Non-pigmented ciliary epithelial cell (primary cell): ENCODE results near the gene BCL7B.
A peak's percentile ranks its signal among the peaks of the same experiment; 100 is the strongest.
"Not testable (repeated sequence)": the region's sequence is repeated elsewhere in the genome, so short reads cannot be mapped to it uniquely, and the experiment has no call there.

Source experiments
- DNase-seq: peaks from one replicate; pipeline ENCODE4 v3.0.0-alpha.2; 2010; ENCODE audit warnings: low read depth

The BCL7B gene

DNA sequence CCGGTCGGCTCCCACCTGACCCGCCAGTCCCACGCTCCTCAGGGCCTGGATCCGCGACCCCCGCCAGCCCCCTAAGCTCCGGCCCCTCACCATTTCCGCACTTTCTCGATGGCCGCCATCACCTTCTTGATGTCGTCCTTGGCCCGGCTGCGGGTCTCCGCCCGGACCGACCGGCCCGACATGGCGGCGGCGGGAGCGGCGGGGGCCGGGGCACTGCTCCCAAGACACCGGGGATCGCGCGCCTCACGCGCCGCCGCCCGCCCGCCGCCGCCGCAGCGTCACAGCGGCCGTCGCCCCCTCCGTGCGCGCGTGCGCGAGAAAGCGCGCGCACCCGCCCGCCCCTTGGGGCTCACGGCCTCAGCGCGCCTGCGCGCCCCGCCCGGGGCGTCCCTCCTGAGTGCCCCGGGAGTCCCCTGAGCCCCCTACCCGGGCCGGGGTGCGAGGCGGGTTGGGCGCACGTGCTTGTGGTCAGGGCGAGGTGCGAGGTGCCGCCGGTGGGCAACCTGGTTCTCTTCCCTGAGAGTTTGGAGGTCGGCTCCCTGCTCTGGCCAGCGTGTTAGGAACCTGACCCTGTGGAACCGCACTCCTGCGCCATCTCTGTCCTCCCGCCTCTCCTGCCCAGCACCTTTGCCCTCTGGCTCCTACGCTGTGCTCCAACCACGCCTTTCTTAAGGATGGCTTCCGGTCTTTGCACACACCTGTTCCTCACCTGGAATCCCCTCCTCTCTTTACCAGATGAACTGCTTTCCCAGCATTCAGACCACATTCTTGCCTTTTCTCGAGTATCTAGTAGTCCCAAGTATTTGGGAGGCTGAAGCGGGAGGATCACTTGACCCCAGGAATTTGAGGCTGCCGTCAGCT is at the start of gene BCL7B:
Gene BCL7B, minus strand, starts transcription at position 294 of the 861 bp plus-strand sequence. Its CDS starts 112 bp downstream, at position 182.
- no peak for DNase-seq

DNA sequence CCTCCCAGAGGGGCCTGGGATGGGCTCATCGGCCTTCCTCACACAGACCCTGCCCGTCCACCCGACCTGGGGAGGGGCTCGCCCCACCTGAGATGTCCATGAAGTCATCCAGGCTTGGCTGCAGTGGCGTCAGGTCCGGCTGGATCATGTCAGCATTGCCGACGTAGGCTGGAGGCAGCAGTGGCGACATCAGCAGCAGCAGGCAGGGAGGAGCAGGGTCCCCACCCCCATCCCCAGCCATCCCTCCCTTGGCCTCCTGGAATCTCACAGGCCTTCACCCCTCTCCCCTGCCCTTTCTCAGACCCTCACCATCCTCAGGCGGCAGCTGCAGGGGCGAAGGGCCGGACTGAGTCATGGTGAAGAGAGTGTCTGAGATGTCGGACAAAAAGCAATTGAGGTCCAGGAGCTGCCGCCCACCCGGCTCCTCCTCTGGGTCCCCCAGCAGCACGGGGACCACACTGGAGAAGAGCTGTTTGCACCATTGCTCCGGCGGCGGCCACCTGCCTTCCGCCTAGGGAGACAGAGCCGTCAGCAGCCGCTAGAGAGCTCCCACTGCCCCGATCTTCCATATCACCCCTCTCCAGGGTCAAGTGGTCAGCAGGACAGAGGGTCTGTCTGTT is 48.2 kb upstream of the BCL7B start:
- DNase-seq, result no peak

DNA sequence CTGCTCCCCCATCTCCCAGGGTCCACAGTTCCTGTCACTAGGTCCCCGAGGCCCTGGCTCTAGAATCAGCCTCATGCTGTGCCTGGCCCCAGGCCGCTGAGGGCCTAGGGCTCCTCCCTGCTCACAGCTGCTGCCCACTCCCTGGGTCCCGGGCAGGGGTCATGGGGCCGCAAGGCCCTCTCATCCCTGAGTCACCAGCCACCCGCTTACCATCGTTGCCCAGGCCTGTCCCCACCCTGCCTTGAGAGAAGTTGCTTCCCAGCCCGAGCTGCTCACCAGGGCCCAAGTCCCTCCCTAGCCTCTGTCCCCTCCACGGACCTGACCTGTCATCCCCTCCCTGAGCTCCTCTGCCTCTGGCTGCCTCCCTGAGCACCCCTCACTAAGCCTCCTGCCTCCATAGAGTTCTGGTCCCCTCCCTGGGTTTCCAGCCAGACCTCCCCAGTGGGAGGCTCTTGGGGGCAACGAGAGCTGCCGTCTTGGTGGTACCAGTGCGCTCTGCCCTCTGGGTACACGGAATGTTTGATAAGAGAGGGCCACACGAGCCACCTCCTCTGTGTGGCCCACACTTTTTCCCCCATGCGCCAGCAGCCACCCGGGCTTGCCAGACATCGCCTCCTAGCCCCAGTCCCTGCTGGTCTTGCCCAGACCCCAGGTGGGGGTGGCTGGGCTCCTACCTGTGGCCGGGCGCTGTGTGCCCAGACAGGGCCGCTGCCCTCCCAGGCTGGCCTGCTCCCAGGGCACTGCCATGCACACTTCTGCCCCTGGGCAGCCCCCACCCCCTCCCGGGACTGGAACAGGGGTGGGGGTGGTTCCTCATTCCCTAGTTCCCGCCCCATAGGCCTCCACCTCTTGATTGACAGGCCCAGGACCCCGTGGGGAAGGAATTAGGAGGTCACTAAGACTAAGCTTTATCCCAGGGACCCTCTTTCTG is 45.5 kb upstream of the BCL7B start:
- no peak for DNase-seq

DNA sequence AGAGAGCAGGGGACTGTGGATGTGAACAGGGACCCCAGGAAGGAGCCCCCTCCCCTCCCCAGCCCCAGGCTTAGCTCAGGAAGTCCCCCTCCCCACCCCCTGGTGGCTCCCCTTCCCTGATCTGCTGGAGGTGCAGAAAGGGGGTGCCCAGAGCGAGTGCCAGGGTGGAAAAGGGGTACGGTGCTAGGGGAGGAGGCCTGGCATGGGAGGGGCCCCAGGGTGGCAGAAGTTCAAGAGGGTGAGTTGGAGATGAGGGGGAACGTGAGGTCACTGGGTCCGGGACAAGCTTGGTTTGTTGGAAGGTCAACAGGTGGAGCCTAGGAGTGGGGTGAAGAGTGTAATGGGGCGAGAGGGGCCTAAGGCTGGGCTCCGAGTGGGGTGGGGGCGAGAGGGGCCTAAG is 42.4 kb upstream of the BCL7B start:
- DNase-seq, result no peak

DNA sequence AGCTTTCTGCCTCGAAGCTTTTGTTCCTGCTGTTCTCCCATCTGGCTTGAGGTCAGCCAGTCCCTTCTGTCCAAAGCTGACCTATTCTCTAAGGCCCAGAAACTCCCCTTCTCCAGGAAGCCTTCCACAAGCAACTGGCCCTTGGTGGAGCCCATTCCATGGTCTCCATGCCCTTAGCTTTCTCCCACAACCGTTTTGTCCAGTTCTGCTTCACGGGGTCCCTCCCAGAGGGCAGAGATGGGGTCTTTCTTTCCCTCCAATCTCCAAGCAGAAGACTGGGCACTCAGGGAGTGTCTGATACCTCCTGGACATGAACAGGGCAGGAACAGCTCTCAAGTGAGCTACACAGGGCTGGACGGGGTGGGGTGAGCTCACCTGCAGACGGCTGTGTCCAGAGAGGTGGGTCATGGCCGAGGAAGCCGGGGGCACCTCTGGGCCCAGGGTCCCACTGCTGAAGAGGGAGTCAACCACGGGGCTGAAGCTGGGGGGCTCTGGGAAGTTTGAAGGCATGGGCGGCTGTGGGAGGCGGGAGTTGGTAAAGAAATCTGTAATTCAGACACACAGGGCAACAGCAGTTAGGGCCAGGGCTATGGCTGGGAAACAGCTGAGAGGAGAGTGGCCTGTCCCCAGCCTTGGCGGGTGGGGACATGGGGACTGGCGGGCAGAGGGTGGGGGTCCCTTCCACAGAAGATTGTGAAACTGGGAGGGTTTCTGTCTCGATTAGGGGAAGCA is 41.8 kb upstream of the BCL7B start:
- DNase-seq, result no peak

DNA sequence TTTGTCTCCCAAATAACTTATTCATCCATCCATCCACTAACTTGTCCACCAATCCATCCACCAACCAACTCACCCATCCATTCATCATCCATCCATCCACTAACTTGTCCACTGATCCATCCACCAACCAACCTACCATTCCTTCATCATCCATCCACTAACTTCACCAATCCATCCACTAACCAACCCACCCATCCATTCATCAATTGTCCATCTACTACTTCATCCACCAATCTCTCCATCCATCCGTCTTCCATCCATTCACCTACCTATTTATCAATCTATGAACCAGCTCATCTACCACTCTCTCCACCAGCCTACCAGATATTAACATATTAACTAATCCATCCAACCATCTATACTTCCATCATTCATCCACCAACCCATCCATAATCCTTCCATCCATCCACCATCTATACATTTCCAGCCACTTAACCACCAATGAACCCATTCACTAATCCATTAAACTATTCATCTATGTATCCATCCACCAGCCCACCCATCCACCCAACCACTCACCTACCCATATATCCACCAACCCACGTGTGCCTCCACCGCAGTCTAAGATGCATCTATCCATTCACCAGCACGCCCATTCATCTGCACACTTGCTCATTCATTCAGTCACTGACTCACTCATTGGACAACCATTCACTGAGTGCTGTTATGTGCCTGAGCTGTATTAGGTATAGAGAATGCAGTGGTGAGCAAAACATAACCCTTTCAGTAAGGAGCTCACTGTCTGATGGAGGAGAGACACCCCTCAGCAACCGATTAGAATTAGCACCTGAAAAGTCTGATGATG is 40.7 kb upstream of the BCL7B start:
- DNase-seq, result no peak

DNA sequence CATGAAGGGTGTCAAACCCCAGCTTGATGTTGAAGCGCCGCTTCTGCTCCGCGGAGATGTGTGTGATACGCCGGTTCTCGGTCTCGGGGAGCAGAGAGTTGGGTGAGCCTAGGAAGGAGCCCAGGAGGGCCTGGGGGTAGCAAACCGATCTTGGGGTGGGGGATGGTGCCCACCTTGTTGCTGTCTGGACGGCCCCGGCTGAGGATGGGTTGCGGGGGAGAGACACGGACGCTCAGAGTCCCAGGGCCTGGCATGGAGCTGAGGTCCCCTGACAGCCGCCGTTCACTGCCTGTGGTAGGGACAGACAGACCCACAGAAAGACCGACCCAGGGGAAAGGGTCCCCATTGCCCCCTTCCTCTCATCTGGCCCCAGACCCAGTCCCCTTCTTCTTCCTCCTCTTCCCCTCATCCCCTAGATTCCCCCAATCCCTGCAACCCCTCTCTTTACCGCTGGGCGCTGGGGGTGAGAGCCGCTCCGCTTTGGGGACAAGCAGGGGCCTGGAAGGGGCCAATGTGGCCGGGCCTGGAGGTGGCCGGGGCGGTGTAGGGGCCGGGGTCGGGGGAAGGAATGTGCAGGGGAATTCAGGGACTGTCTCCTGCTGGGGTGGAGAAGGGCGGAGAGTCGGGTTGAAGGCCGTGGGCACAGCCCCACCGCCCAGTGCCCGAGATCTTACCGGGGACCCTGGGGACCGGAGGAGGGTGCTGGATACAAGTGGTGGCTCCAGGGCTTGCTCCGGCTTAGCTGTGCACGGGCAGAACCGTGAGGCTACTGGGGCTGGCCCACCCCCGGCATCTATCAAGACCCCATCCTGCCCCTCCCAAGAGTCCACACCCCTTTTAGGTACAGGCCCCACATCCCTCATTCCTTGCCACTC is 38.9 kb upstream of the BCL7B start:
- DNase-seq, result no peak

DNA sequence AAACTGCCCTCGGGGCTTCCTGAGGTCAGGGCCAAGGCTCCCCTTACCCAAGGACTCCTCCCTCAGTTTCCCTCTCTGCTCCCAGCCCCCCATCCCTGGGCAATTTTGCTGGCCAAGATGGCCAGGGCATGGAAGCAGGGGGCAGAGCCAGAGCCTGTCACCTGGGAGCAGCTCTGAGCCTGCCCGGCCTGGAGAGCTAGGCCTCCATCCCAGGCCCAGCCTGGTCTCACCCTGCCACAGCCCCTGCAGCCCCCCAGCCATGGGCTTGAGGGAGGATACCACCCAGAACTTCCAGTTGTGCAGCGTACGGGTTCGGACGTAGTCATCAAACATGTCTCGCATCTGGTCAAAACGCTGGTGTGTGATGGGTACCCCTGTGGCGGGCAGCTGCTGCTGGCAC is 37.9 kb upstream of the BCL7B start:
- DNase-seq, result no peak

DNA sequence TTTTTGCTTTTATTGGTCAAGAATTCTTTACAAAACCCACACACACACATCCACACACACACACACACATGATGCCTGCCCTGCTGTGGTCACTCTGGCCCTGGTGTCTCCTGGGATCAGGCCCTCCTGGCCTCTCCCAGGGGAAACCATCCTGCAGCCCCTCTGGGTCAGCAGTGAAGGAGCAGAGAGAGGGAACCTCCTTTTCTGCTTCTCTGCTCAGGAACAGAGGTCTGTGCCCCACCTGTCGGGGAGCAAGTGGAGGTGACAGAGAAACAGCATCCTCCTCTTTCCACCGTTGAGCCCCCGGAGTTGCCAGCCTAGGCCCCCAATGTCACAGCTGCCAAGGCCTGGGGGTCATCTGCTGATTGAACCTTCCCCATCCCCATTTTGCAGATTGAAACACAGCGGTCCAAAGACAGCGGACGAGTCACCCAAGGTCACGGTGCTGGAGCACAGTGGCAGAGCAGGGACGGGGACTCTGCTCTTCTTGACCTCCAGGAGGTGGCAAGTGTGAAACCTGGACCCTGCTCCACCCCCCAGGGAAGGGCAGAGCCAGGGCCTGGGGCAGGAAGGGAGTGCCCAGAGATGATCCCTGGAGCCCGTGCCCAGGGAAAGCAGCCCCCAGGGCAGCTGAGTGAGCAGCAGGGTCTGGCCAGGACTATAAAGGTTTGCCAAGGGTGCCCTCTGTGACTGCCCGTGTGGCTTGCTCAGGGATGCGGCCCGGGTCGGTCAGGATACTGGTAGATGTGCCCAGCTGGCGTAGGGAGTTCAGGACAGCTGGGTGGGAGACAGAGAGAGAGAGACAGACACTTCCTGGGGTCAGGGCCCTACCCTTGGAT is 35.9 kb upstream of the BCL7B start:
- no peak for DNase-seq

DNA sequence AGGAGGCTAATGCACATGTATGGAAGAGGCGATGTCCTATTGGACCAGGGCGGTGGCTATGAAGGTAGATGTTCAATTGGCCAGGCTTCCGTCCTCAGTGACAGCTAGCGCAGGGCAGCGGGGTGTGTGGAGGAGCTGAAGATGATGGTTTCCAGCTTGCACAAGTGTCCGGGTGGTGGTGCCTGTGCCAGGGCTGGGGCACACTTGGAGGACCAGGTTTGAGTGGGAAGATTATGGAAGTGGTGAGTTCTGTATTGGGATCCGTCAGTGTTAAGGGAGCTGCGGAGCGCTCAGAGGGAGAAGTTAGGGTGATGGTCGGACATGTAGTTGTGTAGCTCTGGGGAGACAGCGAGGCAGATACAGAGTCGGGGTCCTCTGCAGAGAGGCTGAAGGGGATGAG is 29.4 kb upstream of the BCL7B start:
- DNase-seq, result no peak

DNA sequence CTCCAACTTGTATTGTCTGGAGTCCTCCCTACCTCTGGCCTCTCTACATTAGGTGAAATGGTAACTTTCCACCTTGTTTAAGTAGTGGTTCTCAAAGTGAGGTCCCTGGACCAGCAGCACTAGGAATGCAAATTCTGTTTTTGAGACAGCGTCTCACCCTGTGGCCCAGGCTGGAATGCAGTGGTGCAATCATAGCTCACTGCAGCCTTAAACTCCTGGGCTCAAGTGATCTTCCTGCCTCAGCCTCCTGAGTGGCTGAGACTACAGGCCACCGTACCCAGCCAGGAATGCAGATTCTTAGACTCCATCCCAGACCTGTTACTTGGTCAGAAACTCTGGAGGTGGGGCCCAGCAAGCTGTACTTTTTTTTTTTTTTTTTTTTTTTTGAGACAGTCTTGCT is 27.7 kb upstream of the BCL7B start:
- DNase-seq, result no peak

DNA sequence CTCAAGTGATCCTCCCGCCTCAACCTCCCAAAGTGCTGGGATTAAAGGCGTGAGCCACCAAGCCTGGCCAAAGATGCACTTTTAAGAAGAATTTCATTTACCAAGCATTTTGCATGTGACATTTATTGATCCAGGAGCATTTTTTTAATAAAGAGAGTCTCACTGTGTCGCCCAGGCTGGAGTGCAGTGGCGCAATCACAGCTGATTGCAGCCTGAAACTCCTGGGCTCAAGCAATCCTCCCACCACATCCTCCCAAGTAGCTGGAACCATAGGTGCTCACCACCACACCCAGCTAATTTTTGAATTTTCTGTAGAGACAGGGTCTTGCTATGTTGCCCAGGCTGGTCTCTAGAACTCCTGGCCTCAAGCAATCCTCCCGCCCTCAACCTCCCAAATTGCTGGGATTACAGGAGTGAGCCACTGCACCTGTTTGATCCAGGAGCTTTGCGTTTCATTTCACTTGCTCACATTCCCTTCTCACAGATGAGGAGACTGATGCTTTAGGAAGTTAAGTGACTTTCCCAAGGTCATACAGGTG is 25.2 kb upstream of the BCL7B start:
- DNase-seq, result no peak

DNA sequence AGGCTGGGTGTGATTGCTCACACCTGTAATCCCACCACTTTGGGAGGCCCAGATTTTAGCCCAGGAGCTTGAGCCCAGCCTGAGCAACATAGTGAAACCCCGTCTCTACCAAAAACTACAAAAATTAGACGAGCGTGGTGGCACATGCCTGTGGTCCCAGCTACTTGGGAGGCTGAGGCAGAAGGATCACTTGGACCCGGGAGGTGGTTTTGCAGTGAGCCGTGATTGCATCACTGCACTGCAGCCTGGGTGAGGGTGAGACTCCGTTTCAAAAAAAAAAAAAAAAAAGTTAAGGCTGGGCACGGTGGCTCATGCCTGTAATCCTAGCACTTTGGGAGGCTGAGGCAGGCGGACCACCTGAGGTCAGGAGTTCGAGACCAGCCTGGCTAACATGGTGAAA is 23.5 kb upstream of the BCL7B start:
- DNase-seq, result not testable (repeated sequence)

DNA sequence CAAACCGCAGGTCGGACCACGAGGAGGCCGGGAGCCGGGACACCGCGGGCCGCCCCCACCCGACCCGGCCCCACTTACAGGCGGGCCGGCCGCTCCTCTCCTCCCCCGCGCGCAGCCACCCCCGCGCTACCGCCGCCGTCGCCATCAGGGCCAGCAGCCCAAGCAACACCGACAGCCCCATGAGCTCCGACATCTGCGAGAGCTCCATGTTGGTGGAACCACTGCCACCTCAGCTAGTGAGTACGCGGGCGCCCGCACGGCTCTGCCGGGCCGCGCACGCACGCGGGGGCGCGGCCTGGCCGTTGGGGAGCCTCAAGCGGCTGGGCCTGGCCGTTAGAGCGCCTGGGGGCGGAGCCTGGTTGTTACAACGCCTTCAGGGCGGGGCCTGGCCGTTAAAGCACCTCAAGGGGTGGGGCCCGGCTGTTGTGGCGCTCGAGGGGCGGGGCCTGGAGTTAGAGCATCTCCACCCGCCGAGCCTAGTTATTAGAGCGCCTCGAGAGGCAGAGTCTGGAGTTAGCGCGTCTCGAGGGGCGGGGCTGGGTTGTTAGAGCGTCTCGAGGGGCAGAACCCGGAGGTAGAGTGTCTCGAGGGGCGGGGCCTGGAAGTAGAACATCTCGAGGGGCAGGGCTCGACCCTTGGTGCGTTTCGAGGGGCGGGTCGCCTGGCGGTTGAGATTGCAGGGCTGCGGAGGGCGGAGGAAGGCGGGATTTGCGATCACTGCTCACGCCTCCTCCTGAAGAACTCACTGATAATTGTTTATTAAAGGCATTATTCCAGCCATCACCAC is 21.0 kb upstream of the BCL7B start, which contains the start of gene TBL2:
Gene TBL2, minus strand, starts transcription at position 238 of the 787 bp plus-strand sequence. Its CDS starts 30 bp downstream, at position 208.
- DNase-seq, result peak; percentile 85

DNA sequence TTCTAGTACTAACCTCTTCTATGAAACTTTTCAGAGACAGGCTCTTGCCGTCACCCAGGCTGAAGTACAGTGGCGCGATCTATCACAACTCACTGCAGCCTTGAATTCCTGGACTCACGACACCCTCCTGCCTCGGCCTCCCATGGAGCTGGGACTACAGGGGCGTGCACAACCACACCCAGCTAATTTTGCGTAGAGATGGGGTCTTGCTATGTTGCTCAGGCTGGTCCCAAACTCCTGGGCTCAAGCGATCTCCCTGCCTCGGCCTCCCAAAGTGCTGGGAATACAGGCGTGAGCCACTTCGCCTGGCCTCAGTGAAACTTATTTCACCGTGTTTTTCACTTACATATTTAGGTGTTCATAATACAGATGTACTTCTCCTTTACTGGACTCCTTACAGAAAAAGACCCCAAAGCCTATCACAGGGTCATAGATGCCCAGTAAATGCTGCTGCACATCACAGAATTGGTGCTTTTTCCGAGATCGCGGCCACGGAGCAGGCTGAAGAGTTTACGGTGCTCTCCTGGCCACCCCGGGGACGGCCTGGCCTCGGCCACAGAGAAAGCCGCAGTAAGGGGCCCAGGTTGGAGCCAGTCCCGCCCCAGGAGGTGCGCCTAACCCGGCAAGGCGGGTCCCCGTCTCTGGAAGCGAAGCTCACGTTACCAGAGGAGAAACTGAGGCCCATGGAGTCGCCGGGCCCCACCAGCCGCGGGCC is 20.3 kb upstream of the BCL7B start:
- DNase-seq, result no peak

DNA sequence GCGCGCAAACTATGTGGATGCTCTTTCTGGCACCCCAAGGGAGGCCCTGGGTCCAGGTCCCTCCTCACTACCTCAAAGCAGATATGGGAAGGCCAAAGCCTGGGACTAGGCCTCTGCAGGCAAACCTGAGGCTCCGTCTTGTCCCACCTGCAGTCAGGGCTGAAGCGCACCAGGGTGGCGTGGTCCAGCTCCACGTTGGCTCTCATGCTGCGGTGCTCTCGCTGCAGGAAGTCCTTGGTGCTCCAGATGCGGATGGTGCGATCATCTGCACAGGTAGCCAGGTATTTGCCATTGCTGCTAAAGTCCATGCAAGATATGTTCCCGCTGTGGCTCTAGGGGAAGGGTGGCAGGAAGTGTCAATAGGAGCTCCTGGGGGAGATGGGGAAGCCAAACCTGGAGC is 16.3 kb upstream of the BCL7B start:
- no peak for DNase-seq

DNA sequence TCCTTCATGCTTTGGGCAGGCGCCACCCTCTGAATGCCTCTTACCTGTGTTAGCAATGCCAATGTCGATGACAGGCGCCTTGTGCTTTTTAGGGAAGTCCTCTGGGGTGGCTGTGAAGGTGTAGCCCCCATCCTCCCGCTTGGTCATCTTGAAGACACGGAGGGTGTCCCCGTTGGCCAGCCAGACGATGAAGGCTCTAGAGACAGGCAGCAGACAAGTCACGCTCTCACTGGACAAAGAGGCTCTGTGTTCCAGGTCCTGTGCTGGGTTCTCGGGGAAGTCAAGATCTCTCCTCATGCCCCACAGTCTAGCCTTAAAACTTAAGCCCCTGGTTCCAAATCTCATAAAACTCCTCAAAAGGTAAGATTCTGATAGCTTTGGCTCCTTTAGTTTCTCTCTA is 15.8 kb upstream of the BCL7B start:
- no peak for DNase-seq
